Measurements from ENCODE around the gene GDA. TPM values are rescaled to one million over a fixed set of nuclear protein-coding genes. Genes with fewer than 3 reads are reported as not detected.

Gene GDA
- total RNA-seq, 2 donors from 2014 or later = 1.6 to 4.4 TPM

GRCh38 chr9:72210522-72210921 is 61.3 kb downstream of the GDA start:
- Histone ChIP-seq H3K27me3 (no peaks in the 10 kb centered on the region), H3K27ac (no peak overlapping the region), H3K4me1 (no peaks in the 10 kb centered on the region), H3K9me3 (no peaks in the 10 kb centered on the region), H3K36me3 (replicated peaks in 1 of 2; ENCODE audit: insufficient read depth in 1 of 2, low read depth in 2 of 2) (no peaks in the 10 kb centered on the region), H3K4me3 (no peak overlapping the region)
- DNase-seq = no peak
- intact Hi-C loops (cut with DNase I) = no loop called here
- WGBS, 2 donors = 65 to 73% methylated on average over 6 of the region's 6 CpGs
- TF ChIP-seq CTCF (IDR thresholded peaks at IDR 0.05) (no peak), POLR2A (IDR thresholded peaks at IDR 0.05) (no peak)
- no peak for ATAC-seq

GRCh38 chr9:72211047-72211446 is 61.8 kb downstream of the GDA start:
- Histone ChIP-seq H3K4me1 (no peaks in the 10 kb centered on the region), H3K36me3 (replicated peaks in 1 of 2; ENCODE audit: insufficient read depth in 1 of 2, low read depth in 2 of 2) (no peaks in the 10 kb centered on the region), H3K27ac (no peak overlapping the region), H3K27me3 (no peaks in the 10 kb centered on the region), H3K4me3 (no peak overlapping the region), H3K9me3 (no peaks in the 10 kb centered on the region)
- TF ChIP-seq POLR2A (IDR thresholded peaks at IDR 0.05) (no peak), CTCF (IDR thresholded peaks at IDR 0.05) (no peak)
- 47 to 53% methylated on average over 3 of the region's 3 CpGs for WGBS, 2 donors
- intact Hi-C loops (cut with DNase I) = no loop called here
- DNase-seq (no peak), ATAC-seq (no peak)

- ATAC-seq = no peak
Measured at GRCh38 chr9:72213906-72214305, 64.7 kb downstream of the GDA start.

GRCh38 chr9:72217306-72217842 is 68.1 kb downstream of the GDA start:
- H3K4me1 ChIP-seq = no peaks in the 10 kb centered on the region
- H3K36me3 ChIP-seq (replicated peaks in 1 of 2; ENCODE audit: insufficient read depth in 1 of 2, low read depth in 2 of 2) = no peaks in the 10 kb centered on the region
- intact Hi-C loops (cut with DNase I) = no loop called here
- no peak overlapping the region for H3K4me3 ChIP-seq
- H3K9me3 ChIP-seq = no peaks in the 10 kb centered on the region
- WGBS, 2 donors = 12 to 24% methylated on average over 3 of the region's 3 CpGs
- no peak for ATAC-seq
- H3K27me3 ChIP-seq = no peaks in the 10 kb centered on the region
- no peak for DNase-seq
- no peak overlapping the region for H3K27ac ChIP-seq
- no peak for TF ChIP-seq POLR2A (IDR thresholded peaks at IDR 0.05)
- no peak for TF ChIP-seq CTCF (IDR thresholded peaks at IDR 0.05)

More at GRCh38 chr9:72213906-72214305, 64.7 kb downstream of the GDA start:
- 66% methylated on average over 4 of the region's 4 CpGs for WGBS, 2 donors
- Histone ChIP-seq H3K27me3 (no peaks in the 10 kb centered on the region), H3K27ac (no peak overlapping the region), H3K4me3 (no peak overlapping the region), H3K36me3 (replicated peaks in 1 of 2; ENCODE audit: insufficient read depth in 1 of 2, low read depth in 2 of 2) (no peaks in the 10 kb centered on the region), H3K4me1 (no peaks in the 10 kb centered on the region), H3K9me3 (no peaks in the 10 kb centered on the region)
- DNase-seq = no peak
- intact Hi-C loops (cut with DNase I) = no loop called here
- TF ChIP-seq POLR2A (IDR thresholded peaks at IDR 0.05) = no peak
- no peak for TF ChIP-seq CTCF (IDR thresholded peaks at IDR 0.05)

GRCh38 chr9:72220589-72220988 is 71.3 kb downstream of the GDA start:
- Histone ChIP-seq H3K4me3 (no peak overlapping the region), H3K9me3 (no peaks in the 10 kb centered on the region), H3K36me3 (replicated peaks in 1 of 2; ENCODE audit: insufficient read depth in 1 of 2, low read depth in 2 of 2) (no peaks in the 10 kb centered on the region), H3K27me3 (no peaks in the 10 kb centered on the region), H3K4me1 (no peaks in the 10 kb centered on the region), H3K27ac (no peak overlapping the region)
- no peak for DNase-seq
- WGBS, 2 donors = 73% methylated on average over 1 of the region's 1 CpG; no CpG with 5 or more reads in 1 of the 2 donors
- intact Hi-C loops (cut with DNase I) = no loop called here
- no peak for ATAC-seq
- TF ChIP-seq POLR2A (IDR thresholded peaks at IDR 0.05) (no peak), CTCF (IDR thresholded peaks at IDR 0.05) (no peak)

Data from body of pancreas (tissue), 4 donors.